Stimulated activated CD8-positive, alpha-beta memory T cell treated with anti-CD3 and anti-CD28 coated beads, Interleukin-12 subunit alpha, Interleukin-12 subunit beta, amount 100 ng/mL, for 1 hour (primary cell): Measurements from ENCODE around the gene CPS1.

Source experiments
- DNase-seq: peaks from one replicate; pipeline ENCODE4 v3.0.0-alpha.2; 2020; ENCODE audit warnings: low read depth

The CPS1 gene

GRCh38 chr2:210546424-210547208 lies 9.8 kb upstream of the CPS1 start:
- DNase-seq = no peak

- DNase-seq = no peak
Measured at GRCh38 chr2:210548031-210548430, 8.4 kb upstream of the CPS1 start.

GRCh38 chr2:210548878-210549384 lies 7.5 kb upstream of the CPS1 start:
- DNase-seq = no peak

- DNase-seq = no peak
Measured at GRCh38 chr2:210551001-210551400, 5.4 kb upstream of the CPS1 start.

GRCh38 chr2:210553373-210553772 lies 3.0 kb upstream of the CPS1 start:
- DNase-seq = no peak

- no peak for DNase-seq
Measured at GRCh38 chr2:210555555-210555954, 844 bp upstream of the CPS1 start.

GRCh38 chr2:210557721-210558120 lies 1.3 kb downstream of the CPS1 start:
- no peak for DNase-seq

- DNase-seq = no peak
Measured at GRCh38 chr2:210558708-210559107, 2.3 kb downstream of the CPS1 start.

GRCh38 chr2:210559182-210559581 lies 2.8 kb downstream of the CPS1 start:
- no peak for DNase-seq

- no peak for DNase-seq
Measured at GRCh38 chr2:210561475-210561874, 5.1 kb downstream of the CPS1 start.

GRCh38 chr2:210562091-210562490 lies 5.7 kb downstream of the CPS1 start:
- no peak for DNase-seq

- no peak for DNase-seq
Measured at GRCh38 chr2:210562502-210563080, 6.2 kb downstream of the CPS1 start.

- DNase-seq = no peak
Measured at GRCh38 chr2:210567279-210567678, 10.9 kb downstream of the CPS1 start.

- no peak for DNase-seq
Measured at GRCh38 chr2:210568108-210568507, 11.7 kb downstream of the CPS1 start.

- no peak for DNase-seq
Measured at GRCh38 chr2:210577263-210578071, 21.1 kb downstream of the CPS1 start.

- DNase-seq = no peak
Measured at GRCh38 chr2:210584834-210585233, 28.4 kb downstream of the CPS1 start.

- no peak for DNase-seq
Measured at GRCh38 chr2:210586381-210586780, 30.0 kb downstream of the CPS1 start.

GRCh38 chr2:210591663-210592062 lies 35.3 kb downstream of the CPS1 start:
- no peak for DNase-seq

GRCh38 chr2:210592726-210593125 lies 36.3 kb downstream of the CPS1 start:
- no peak for DNase-seq

GRCh38 chr2:210593166-210593565 lies 36.8 kb downstream of the CPS1 start:
- DNase-seq = no peak

GRCh38 chr2:210598219-210598618 lies 41.8 kb downstream of the CPS1 start:
- no peak for DNase-seq

- DNase-seq = no peak
Measured at GRCh38 chr2:210599476-210599875, 43.1 kb downstream of the CPS1 start.

- no peak for DNase-seq
Measured at GRCh38 chr2:210604666-210605065, 48.3 kb downstream of the CPS1 start.
